Mesothelial cell of epicardium (in vitro differentiated cells): Measurements from ENCODE around the gene ATAD2B. TPM values are rescaled to one million over a fixed set of nuclear protein-coding genes. Genes with fewer than 3 reads are reported as not detected.

Experiments
- DNase-seq, 2 experiments: peaks; one replicate each; pipeline ENCODE4 v3.0.0; 2021; ENCODE audit warnings: low spot score in 2 of 2; ENCODE audit not compliant: unreplicated experiment in 2 of 2
- H3K27ac Mint-ChIP-seq: 2 replicates; pipeline ENCODE4 v1.8.0; 2021; ENCODE audit warnings: mixed read lengths
- H3K27me3 Mint-ChIP-seq: 2 replicates; pipeline ENCODE4 v1.8.0; 2021; ENCODE audit warnings: low read depth, mixed read lengths
- H3K36me3 Mint-ChIP-seq: 2 replicates; pipeline ENCODE4 v1.8.0; 2021; ENCODE audit warnings: mixed read lengths
- H3K4me1 Mint-ChIP-seq: 2 replicates; pipeline ENCODE4 v1.8.0; 2021; ENCODE audit warnings: mixed read lengths
- H3K4me3 Mint-ChIP-seq: 2 replicates; pipeline ENCODE4 v1.8.0; 2021; ENCODE audit warnings: mild to moderate bottlenecking, moderate library complexity, mixed read lengths
- H3K9me3 Mint-ChIP-seq: 2 replicates; pipeline ENCODE4 v1.8.0; 2021; ENCODE audit warnings: mixed read lengths
- total RNA-seq: library from RNA; stranded (reverse); gene quantifications from 3 replicates; pipeline ENCODE4 v1.2.1, GENCODE V29; 2021
- TF ChIP-seq, protein P1 (sequence below): fragments of 200-600 bp; sonication (generic); IDR thresholded peaks from one replicate; pipeline ENCODE4 v1.5.0; 2021; ENCODE audit warnings: antibody characterized with exemption; ENCODE audit not compliant: unreplicated experiment

ATAD2B gene
- total RNA-seq, 1 donor from 2014 or later = 35.6 TPM

- TF ChIP-seq, protein P1, sequence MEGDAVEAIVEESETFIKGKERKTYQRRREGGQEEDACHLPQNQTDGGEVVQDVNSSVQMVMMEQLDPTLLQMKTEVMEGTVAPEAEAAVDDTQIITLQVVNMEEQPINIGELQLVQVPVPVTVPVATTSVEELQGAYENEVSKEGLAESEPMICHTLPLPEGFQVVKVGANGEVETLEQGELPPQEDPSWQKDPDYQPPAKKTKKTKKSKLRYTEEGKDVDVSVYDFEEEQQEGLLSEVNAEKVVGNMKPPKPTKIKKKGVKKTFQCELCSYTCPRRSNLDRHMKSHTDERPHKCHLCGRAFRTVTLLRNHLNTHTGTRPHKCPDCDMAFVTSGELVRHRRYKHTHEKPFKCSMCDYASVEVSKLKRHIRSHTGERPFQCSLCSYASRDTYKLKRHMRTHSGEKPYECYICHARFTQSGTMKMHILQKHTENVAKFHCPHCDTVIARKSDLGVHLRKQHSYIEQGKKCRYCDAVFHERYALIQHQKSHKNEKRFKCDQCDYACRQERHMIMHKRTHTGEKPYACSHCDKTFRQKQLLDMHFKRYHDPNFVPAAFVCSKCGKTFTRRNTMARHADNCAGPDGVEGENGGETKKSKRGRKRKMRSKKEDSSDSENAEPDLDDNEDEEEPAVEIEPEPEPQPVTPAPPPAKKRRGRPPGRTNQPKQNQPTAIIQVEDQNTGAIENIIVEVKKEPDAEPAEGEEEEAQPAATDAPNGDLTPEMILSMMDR = no peak
- Mint-ChIP-seq H3K36me3 (peaks cover 5% of the 10 kb centered on the region), H3K4me3 (no peak overlapping the region), H3K9me3 (no peaks in the 10 kb centered on the region), H3K27me3 (no peaks in the 10 kb centered on the region), H3K27ac (no peak overlapping the region), H3K4me1 (no peaks in the 10 kb centered on the region)
- no peak for DNase-seq
Observed at GRCh38 chr2:23794234-23794633, 132.7 kb downstream of the ATAD2B start.

GRCh38 chr2:23793476-23793875 lies 133.4 kb downstream of the ATAD2B start:
- DNase-seq = no peak
- TF ChIP-seq, protein P1 = no peak
- peaks cover 12% of the 10 kb centered on the region for H3K36me3 Mint-ChIP-seq
- H3K27ac Mint-ChIP-seq = no peak overlapping the region
- no peaks in the 10 kb centered on the region for H3K4me1 Mint-ChIP-seq
- H3K4me3 Mint-ChIP-seq = no peak overlapping the region
- no peaks in the 10 kb centered on the region for H3K9me3 Mint-ChIP-seq
- no peaks in the 10 kb centered on the region for H3K27me3 Mint-ChIP-seq

GRCh38 chr2:23791030-23791429 lies 135.9 kb downstream of the ATAD2B start:
- H3K9me3 Mint-ChIP-seq = no peaks in the 10 kb centered on the region
- H3K4me3 Mint-ChIP-seq = no peak overlapping the region
- no peak overlapping the region for H3K27ac Mint-ChIP-seq
- peaks cover 16% of the 10 kb centered on the region for H3K36me3 Mint-ChIP-seq
- no peaks in the 10 kb centered on the region for H3K4me1 Mint-ChIP-seq
- H3K27me3 Mint-ChIP-seq = no peaks in the 10 kb centered on the region
- DNase-seq = no peak
- TF ChIP-seq, protein P1 = no peak

- Mint-ChIP-seq H3K27me3 (no peaks in the 10 kb centered on the region), H3K27ac (no peak overlapping the region), H3K36me3 (peaks cover 19% of the 10 kb centered on the region), H3K9me3 (no peaks in the 10 kb centered on the region), H3K4me3 (no peak overlapping the region), H3K4me1 (no peaks in the 10 kb centered on the region)
- TF ChIP-seq, protein P1 = no peak
- DNase-seq = no peak
Observed at GRCh38 chr2:23789012-23789411, 137.9 kb downstream of the ATAD2B start.

GRCh38 chr2:23788100-23788499 lies 138.8 kb downstream of the ATAD2B start:
- Mint-ChIP-seq H3K9me3 (no peaks in the 10 kb centered on the region), H3K4me3 (no peak overlapping the region), H3K4me1 (no peaks in the 10 kb centered on the region), H3K27me3 (no peaks in the 10 kb centered on the region), H3K27ac (no peak overlapping the region), H3K36me3 (peaks cover 19% of the 10 kb centered on the region)
- DNase-seq = no peak
- TF ChIP-seq, protein P1 = no peak

GRCh38 chr2:23784971-23785370 lies 142.0 kb downstream of the ATAD2B start:
- DNase-seq = no peak
- no peaks in the 10 kb centered on the region for H3K9me3 Mint-ChIP-seq
- H3K4me3 Mint-ChIP-seq = no peak overlapping the region
- no peaks in the 10 kb centered on the region for H3K27me3 Mint-ChIP-seq
- TF ChIP-seq, protein P1 = no peak
- no peak overlapping the region for H3K27ac Mint-ChIP-seq
- H3K4me1 Mint-ChIP-seq = peaks cover 3% of the 10 kb centered on the region
- H3K36me3 Mint-ChIP-seq = peaks cover 17% of the 10 kb centered on the region
